Tibial artery (tissue), 4 donors: ENCODE data around the gene TRIM9.

Experiments used
- DNase-seq, 2 donors: peaks; one replicate each; pipeline ENCODE4 v3.0.0-alpha.2; 2019
- H3K27ac ChIP-seq, 2 donors: fragments of 200-600 bp; sonication (generic) in 1 of 2; 1 replicate in 1 of 2; 2 replicates in 1 of 2; pipeline ENCODE4 v1.5.1; 2018 to 2019; ENCODE audit warnings: mild to moderate bottlenecking in 1 of 2
- H3K27me3 ChIP-seq, 2 donors: fragments of 200-600 bp; sonication (generic) in 1 of 2; one replicate each; pipeline versions ENCODE4 v1.5.1 to v1.6.0; 2016 to 2019
- H3K36me3 ChIP-seq, 3 donors: fragments of 200-600 bp; sonication (generic) in 2 of 3; one replicate each; pipeline ENCODE4 v1.5.1; 2016 to 2019; ENCODE audit warnings: mild to moderate bottlenecking in 2 of 3
- H3K4me1 ChIP-seq, 4 donors: fragments of 200-600 bp; sonication (generic) in 2 of 4; 1 replicate in 3 of 4; 2 replicates in 1 of 4; pipeline ENCODE4 v1.5.1; 2016 to 2019
- H3K4me3 ChIP-seq, 2 donors: fragments of 200-600 bp; sonication (generic) in 1 of 2; 1 replicate in 1 of 2; 2 replicates in 1 of 2; pipeline ENCODE4 v1.5.1; 2018 to 2019; ENCODE audit warnings: mild to moderate bottlenecking in 2 of 2
- H3K9me3 ChIP-seq, 3 donors: fragments of 200-600 bp; sonication (generic) in 1 of 3; one replicate each; pipeline ENCODE4 v1.5.1; 2016 to 2019
- CTCF ChIP-seq, 2 experiments: fragments of 200-600 bp in 1 of 2; fragments of 450-650 bp in 1 of 2; IDR thresholded peaks; one replicate each; pipeline ENCODE4 v1.5.1; 2017 to 2019; ENCODE audit warnings: antibody characterized with exemption in 2 of 2, mild to moderate bottlenecking in 1 of 2, moderate library complexity in 1 of 2
- intact Hi-C: fragments of 100-400 bp; cut with DNase I; formaldehyde crosslinking; loops from one replicate; pipeline ENCODE4 v1.15.0; 2023; ENCODE audit warnings: low total_unique reads

The TRIM9 gene

GRCh38 chr14:50926851-50927386 is 168.0 kb downstream of the TRIM9 start:
- Histone ChIP-seq H3K9me3 (no peaks in the 10 kb centered on the region), H3K4me3 (no peak overlapping the region), H3K27me3 (no peaks in the 10 kb centered on the region), H3K27ac (no peak overlapping the region), H3K36me3 (peaks cover 24 to 62% (median 44%) of the 10 kb centered on the region in 3 donors), H3K4me1 (no peaks in the 10 kb centered on the region)
- intact Hi-C loops: no loop called here
- no peak for DNase-seq
- TF ChIP-seq CTCF (IDR thresholded peaks at IDR 0.05): no peak
